GM19023 (cell line): ENCODE results near the gene HEXIM2.
"Not testable (repeated sequence)": the region's sequence is repeated elsewhere in the genome, so short reads cannot be mapped to it uniquely, and the experiment has no call there.

ENCODE experiments used
- ATAC-seq: cut with Tn5 transposase; IDR thresholded peaks from one replicate; pipeline ENCODE4 v1.9.1; 2021; ENCODE audit warnings: mild to moderate bottlenecking, moderate library complexity; ENCODE audit not compliant: unreplicated experiment

HEXIM2 gene

DNA sequence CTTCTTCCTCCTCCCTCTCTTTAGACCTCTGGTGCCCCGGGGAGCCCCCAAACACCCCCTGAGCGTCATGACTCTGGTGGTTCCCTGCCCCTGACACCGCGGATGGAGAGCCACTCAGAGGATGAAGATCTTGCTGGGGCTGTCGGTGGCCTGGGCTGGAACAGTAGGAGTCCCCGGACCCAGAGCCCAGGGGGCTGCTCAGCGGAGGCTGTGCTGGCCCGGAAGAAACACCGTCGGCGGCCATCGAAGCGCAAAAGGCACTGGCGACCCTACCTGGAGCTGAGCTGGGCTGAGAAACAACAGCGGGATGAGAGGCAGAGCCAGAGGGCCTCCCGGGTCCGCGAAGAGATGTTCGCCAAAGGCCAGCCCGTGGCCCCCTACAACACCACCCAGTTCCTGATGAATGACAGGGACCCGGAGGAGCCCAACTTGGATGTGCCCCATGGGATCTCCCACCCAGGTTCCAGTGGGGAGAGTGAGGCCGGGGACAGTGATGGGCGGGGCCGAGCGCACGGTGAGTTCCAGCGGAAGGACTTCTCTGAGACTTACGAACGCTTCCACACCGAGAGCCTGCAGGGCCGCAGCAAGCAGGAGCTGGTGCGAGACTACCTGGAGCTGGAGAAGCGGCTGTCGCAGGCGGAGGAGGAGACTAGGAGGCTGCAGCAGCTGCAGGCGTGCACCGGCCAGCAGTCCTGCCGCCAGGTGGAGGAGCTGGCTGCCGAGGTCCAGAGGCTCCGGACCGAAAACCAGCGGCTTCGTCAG lies 7.5 kb downstream of the HEXIM2 start:
- ATAC-seq = no peak

DNA sequence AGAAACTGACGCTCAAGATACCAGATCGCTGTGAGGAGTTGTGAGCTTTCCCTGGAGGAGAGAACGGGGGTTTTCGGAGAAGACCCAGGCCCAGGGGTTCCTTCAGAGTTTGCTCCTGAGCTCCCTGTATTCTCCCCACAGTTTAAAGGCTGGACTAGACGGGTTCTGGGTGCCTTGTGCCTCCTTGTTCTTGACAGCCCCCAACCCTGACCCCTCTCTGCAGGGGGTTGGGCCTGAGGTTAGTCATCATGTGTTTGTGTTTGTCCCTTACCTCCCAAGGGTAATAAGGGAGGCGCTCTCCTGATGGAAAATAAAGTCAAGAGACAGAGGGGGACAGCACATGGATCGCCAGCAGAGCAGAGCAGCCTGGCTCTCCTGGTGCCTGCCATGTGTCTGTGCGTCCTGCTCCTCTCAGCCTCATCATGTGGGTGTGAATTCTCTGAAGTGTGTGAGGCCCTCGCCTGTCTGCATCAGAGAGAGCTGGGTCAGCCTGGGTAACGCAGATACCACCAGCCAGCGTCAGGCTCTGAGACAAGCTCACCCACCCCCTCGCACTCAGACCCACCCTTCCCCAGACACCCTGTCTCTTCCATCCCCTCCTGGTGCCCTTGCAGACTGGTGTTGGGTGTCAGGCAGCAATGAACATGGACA lies 8.7 kb downstream of the HEXIM2 start:
- ATAC-seq = no peak

DNA sequence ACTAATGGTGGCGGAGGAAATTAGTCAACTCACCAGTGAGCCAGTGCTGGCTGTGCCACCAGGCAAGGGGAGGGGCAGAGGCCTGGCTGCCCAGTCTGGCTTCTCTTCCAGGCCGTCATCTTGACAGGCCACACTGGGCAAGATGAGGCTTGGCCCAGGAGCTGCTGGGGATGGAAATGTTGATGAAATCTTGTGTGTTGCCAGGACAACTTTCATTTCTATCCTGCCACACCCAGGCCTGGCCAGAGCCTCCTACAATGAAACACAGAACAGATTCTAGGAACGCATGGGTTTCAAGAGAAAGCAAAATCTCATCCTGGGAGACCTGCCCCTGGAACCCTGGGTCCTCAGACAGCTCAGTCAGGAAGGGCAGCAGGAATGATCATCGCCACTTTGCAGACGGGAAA lies 9.3 kb downstream of the HEXIM2 start:
- no peak for ATAC-seq

DNA sequence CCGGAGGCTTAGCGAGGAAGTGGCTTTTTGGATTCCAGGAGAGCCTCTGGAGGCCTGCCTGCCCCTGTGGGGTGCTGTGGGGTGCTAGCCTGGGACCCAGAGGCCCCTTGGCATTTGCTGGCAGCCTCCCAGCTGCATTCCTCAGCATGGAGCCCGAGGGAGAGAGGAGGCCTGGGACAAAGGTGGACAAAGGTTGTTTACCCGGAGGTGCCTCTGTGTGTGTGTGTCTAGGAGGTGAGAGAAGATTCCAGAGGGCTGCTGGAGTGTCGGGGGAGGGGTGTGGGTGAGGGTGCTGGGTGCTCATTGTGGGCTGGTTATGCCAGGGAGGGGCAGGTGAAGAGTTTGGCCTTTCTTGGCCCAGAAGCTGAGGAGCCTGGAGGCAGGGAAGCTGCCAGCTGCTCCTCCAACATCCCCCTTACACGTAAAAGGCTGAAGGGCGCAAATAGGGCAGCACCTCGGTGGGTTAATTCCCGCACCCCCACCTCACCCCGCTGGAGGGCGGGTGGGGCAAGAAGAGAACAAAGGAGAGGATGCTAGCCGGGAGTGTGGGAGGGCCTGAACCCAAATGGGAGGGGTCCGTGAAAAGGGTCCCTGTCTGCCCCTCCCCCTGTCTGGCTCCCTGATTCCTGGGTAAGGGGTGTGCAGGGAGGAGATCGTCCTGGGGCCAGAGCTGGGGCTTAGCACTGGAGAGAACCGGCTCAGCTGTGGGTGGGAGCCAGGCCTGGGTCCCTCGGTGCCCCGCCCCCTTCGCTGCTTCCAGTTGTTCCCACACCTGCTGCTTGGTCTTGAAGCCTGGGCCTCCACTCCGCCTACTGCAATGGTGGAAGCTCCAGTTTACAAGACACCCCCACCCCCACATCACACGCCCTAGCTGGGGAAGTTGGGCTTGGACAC lies 9.9 kb downstream of the HEXIM2 start:
- ATAC-seq = no peak

- no peak for ATAC-seq
Observed at GRCh38 chr17:45172232-45172540, 10.5 kb downstream of the HEXIM2 start.

- ATAC-seq = no peak
Observed at GRCh38 chr17:45172541-45173286, 11.0 kb downstream of the HEXIM2 start.

GRCh38 chr17:45175759-45176115 lies 14.1 kb downstream of the HEXIM2 start:
- ATAC-seq = no peak

- ATAC-seq = no peak
Observed at GRCh38 chr17:45177563-45177962, 15.9 kb downstream of the HEXIM2 start.

- ATAC-seq = no peak
Observed at GRCh38 chr17:45184144-45184543, 22.5 kb downstream of the HEXIM2 start.

DNA sequence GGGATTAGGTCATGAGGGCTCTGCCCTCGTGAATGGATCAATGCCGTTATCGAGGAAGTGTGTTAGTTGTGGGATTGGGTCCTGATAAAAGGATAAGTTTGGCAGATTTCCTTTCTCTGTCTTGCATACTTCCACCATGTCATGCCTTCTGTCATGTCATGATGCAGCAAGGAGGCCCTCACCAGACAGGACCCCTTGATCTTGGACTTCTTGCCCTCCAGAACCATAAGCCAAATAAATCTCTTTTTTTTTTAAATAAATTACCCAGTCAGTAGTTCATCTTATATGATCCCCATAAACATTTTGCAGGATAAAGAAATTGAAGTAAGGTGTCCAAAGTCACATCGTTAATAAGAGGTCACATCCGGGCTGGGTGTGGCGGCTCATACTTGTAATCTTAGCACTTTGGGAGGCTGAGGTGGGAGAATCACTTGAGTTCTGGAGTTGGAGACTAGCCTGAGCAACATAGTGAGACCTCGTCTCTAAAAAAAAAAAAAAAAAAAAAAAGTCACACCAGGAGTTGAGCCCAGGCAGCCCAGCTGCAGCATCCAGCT lies 25.2 kb downstream of the HEXIM2 start:
- no peak for ATAC-seq

DNA sequence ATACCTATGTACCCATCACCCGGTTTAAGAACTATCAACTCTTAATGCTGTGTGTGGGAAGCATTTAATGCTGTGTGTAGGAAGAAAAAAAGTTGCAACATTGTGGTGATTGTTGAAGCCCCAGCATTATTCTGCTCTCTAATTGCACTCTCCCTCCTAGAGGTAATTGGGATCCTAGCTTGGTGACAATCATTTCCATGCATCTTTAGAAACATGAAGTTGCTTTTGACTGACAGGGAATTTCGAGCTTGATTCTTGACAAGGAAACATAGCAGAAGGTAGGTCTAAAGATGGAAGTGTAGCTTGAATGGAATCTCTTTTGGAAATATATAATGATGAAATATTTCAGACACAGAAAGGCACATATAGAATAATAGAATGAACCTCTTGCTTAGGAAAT lies 27.3 kb downstream of the HEXIM2 start:
- ATAC-seq = no peak

GRCh38 chr17:45190503-45191255 lies 29.0 kb downstream of the HEXIM2 start:
- ATAC-seq = no peak

- ATAC-seq = no peak
Observed at GRCh38 chr17:45195424-45195823, 33.7 kb downstream of the HEXIM2 start.

DNA sequence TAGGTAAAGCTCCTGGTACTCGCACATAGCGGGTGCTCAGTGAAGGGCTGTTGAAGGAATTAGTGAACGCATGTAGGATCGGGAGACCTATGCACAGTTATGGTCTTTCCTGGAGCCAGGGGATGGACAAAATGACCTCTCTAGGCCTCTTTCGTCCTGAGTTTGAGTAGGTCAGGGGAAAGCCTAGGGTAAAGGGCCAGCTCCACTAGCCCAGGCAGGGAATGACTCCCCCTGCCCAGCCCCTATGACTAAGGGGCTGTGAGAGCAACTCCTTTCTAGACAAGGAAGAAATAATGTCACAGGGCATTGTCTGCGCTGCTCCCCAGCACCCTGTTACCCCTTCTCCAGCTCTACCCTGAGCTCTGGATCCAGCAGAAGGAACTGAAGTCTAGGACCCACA lies 35.4 kb downstream of the HEXIM2 start:
- no peak for ATAC-seq

DNA sequence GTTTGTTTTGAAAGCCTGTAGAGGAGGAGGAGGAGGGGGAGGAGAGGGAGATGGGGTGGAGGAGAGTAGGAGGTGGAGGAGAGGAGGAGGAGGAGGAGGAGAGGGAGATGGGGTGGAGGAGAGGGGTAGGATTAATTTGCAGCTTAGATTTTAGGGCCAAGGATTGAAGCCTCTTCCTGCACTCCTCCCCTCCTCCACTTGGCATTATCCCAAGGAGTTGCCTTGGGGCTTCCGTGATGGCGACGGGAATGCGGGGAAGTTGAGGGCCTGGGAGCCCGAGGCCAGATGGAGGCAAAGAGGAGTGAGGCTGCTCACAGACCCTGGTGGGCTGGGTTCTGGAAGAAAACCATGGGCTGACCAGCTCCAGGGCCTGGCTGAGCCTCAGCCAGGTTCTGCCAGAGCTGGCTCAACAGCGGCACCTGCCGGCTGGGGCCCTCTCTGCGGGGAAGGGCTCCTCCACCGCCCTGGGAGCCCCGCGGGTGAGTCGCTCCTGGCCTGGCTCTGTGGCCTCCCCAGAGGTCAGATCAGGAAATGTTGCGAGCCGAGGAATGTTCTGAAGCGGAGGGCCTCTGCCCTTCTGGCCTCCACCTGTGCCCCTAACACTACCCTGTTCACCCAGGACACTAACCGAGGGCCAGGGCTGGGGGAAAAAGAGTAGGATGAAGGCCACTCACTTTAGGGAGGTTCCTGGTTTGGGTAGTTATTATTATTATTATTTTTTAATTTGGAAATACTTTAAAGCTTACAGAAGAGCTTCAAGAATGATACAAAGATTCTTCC lies 36.1 kb downstream of the HEXIM2 start:
- no peak for ATAC-seq

- ATAC-seq = no peak
Observed at GRCh38 chr17:45200701-45201100, 39.0 kb downstream of the HEXIM2 start.

DNA sequence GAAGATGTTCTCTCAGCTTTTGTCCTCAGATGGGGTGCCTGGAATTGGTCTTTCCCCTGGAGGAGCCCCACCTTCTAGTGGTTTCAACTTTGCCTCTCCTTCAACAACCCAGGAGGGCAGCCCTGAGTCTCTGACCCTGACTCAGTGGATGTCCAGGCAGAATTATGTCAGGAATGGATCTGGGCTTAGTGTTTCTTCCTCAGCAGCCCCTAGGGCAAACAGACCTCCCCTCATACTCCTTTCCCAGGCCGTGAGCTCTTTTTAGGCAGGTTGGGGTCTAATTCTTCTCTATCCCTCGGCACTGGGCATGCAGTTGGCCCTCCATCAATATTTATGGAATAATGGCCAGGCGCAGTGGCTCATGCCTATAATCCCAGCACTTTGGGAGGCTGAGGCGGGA lies 39.8 kb downstream of the HEXIM2 start:
- no peak for ATAC-seq

DNA sequence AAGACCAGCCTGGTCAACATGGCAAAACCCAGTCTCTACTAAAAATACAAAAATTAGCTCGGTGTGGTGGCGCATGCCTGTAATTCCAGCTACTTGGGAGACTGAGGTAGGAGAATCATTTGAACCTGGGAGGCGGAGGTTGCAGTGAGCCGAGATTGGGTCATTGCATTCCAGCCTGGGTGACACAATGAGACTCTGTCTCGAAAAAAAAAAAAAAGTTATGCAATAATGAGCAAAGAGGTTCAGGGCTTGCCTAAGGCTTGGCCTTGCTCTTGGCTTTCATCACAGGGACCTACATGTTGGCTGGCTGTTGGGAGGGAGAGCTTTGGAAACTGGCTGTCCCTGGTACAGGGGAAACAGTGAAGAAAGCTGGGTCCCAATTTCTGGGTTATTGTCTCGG lies 40.2 kb downstream of the HEXIM2 start:
- not testable (repeated sequence) for ATAC-seq

GRCh38 chr17:45218895-45219661 lies 57.4 kb downstream of the HEXIM2 start:
- no peak for ATAC-seq
